Measurements from ENCODE around the gene MED27.

- no peak for TF ChIP-seq POLR2A (IDR thresholded peaks at IDR 0.05)
- no peak for TF ChIP-seq CTCF (IDR thresholded peaks at IDR 0.05)
- no peak for TF ChIP-seq POLR2AphosphoS5 (IDR thresholded peaks at IDR 0.05)
Observed at GRCh38 chr9:131874916-131875670, 204.6 kb downstream of the MED27 start.
